HepG2 (cell line): Measurements from ENCODE around the gene NCMAP. TPM values are rescaled to one million over a fixed set of nuclear protein-coding genes. Genes with fewer than 3 reads are reported as not detected.
A peak's percentile ranks its signal among the peaks of the same experiment; 100 is the strongest.

Source experiments
- ARNTL ChIP-seq: sonication (generic); formaldehyde crosslinking; IDR thresholded peaks from 2 replicates; pipeline ENCODE4 v1.4.0; 2020; ENCODE audit warnings: mild to moderate bottlenecking, missing genetic modification reagents
- CREBL2 ChIP-seq: sonication (generic); formaldehyde crosslinking; IDR thresholded peaks from 2 replicates; pipeline ENCODE4 v1.8.1; 2023; ENCODE audit warnings: missing genetic modification reagents, mild to moderate bottlenecking, borderline replicate concordance
- CTCF ChIP-seq: sonication (generic); formaldehyde crosslinking; IDR thresholded peaks from 2 replicates; pipeline ENCODE4 v1.5.0; 2020; ENCODE audit warnings: mild to moderate bottlenecking, missing genetic modification reagents, moderate library complexity
- ESRRA ChIP-seq: sonication (generic); formaldehyde crosslinking; IDR thresholded peaks from 2 replicates; pipeline ENCODE4 v1.5.1; 2020; ENCODE audit warnings: mild to moderate bottlenecking, low read depth, missing genetic modification reagents
- HMGXB3 ChIP-seq: sonication (generic); formaldehyde crosslinking; IDR thresholded peaks from 2 replicates; pipeline ENCODE4 v1.4.0; 2020; ENCODE audit warnings: missing genetic modification reagents, borderline replicate concordance
- NFRKB ChIP-seq: fragments of 450-650 bp; IDR thresholded peaks from 2 replicates; pipeline ENCODE4 v1.6.1; 2017
- PHF8 ChIP-seq: sonication (generic); formaldehyde crosslinking; IDR thresholded peaks from 2 replicates; pipeline ENCODE4 v1.5.0; 2020; ENCODE audit warnings: missing genetic modification reagents
- RAD51 ChIP-seq: fragments of 450-650 bp; IDR thresholded peaks from 2 replicates; pipeline ENCODE4 v1.6.1; 2016; ENCODE audit warnings: borderline replicate concordance
- ZBTB40 ChIP-seq, 2 experiments: fragments of 450-650 bp in 1 of 2; sonication (generic) in 1 of 2; formaldehyde crosslinking in 1 of 2; IDR thresholded peaks; 2 replicates each; pipeline versions ENCODE4 v1.6.1 to v1.8.0; 2016 to 2022; ENCODE audit warnings: antibody characterized with exemption in 1 of 2, mild to moderate bottlenecking in 1 of 2, missing genetic modification reagents in 1 of 2
- ZMYM4 ChIP-seq: sonication (generic); formaldehyde crosslinking; IDR thresholded peaks from 2 replicates; pipeline ENCODE4 v1.8.1; 2023; ENCODE audit warnings: mild to moderate bottlenecking, missing genetic modification reagents
- ZNF263 ChIP-seq: sonication (generic); formaldehyde crosslinking; IDR thresholded peaks from 2 replicates; pipeline ENCODE4 v1.4.0; 2020; ENCODE audit warnings: missing genetic modification reagents
- ZNF350 ChIP-seq: sonication (generic); formaldehyde crosslinking; IDR thresholded peaks from 2 replicates; pipeline ENCODE4 v1.4.0; 2020; ENCODE audit warnings: mild to moderate bottlenecking, low read depth, missing genetic modification reagents, borderline replicate concordance
- ZNF781 ChIP-seq: sonication (generic); formaldehyde crosslinking; IDR thresholded peaks from 2 replicates; pipeline ENCODE4 v1.5.1; 2020; ENCODE audit warnings: borderline replicate concordance, mild to moderate bottlenecking, missing genetic modification reagents; ENCODE audit errors: not compliant biosample characterization
- polyA plus RNA-seq, 8 experiments: library from polyadenylated mRNA; depleted of rRNA in 3 of 8; stranded (reverse) in 7 of 8; unstranded in 1 of 8; fragments of >200 nt; fragmentation: Illumina TruSeq in 4 of 8; extraction: Trizol in 4 of 8; gene quantifications; 2 replicates each; pipeline versions ENCODE4 v1.2.1 to v1.2.3, GENCODE V29; 2011 to 2016; ENCODE audit warnings: low read depth in 4 of 8, missing spikeins in 1 of 8, mixed read lengths in 1 of 8; ENCODE audit not compliant: insufficient read depth in 1 of 8
- total RNA-seq, 5 experiments: library from RNA; depleted of rRNA; stranded (reverse); fragments of >200 nt; fragmentation: Illumina TruSeq; extraction: Trizol; gene quantifications; 2 replicates each; pipeline ENCODE4 v1.2.3, GENCODE V29; 2016; ENCODE audit warnings: low read depth in 1 of 5

The NCMAP gene
- total and polyA plus RNA-seq, 2 of the 13 experiments (the other 11 are each of a cell fraction or from before 2014, with no cell fraction given) = 2.7 to 20.0 TPM

GRCh38 chr1:24567792-24568388 lies 12.0 kb downstream of the NCMAP start (continued):
- TF ChIP-seq ZBTB40 (IDR thresholded peaks at IDR 0.05) (no peak), ZBTB40 (CRISPR knock-in tag; IDR thresholded peaks at IDR 0.05) (peak; percentile 83), ARNTL (CRISPR knock-in tag) (peak; percentile 80), ESRRA (peak; percentile 62; the same call in 1 of the 2 replicates), RAD51 (no peak), ZNF263 (CRISPR knock-in tag) (peak; percentile 65), CTCF (peak; percentile 50), ZNF350 (CRISPR knock-in tag) (peak; percentile 74; the same call in 1 of the 2 replicates), NFRKB (no peak), PHF8 (CRISPR knock-in tag) (peak; percentile 52; the same call in 1 of the 2 replicates), CREBL2 (CRISPR knock-in tag) (no peak), ZMYM4 (peak; percentile 60), ZNF781 (CRISPR knock-in tag) (peak; percentile 68), HMGXB3 (CRISPR knock-in tag) (peak; percentile 30; the same call in 1 of the 2 replicates)
